ENCODE results near the gene CACNB1. TPM values are rescaled to one million over a fixed set of nuclear protein-coding genes. Genes with fewer than 3 reads are reported as not detected.

The CACNB1 gene
- total and polyA plus RNA-seq, 10 of the 15 experiments (the other 5 are each of a cell fraction or from before 2014, with no cell fraction given), result 0.06 to 15.6 (median 6.3) TPM

- no peak for TF ChIP-seq BCL11A (IDR thresholded peaks at IDR 0.05; ENCODE audit: low read depth, low read length)
- TF ChIP-seq YBX1 (IDR thresholded peaks at IDR 0.05), result no peak
- no peak for TF ChIP-seq ZBTB33 (IDR thresholded peaks at IDR 0.05)
- TF ChIP-seq STAT3 (IDR thresholded peaks at IDR 0.05; ENCODE audit: low read depth, low read length), result no peak
- TF ChIP-seq PAX5 (IDR thresholded peaks at IDR 0.05; ENCODE audit: borderline replicate concordance, low read depth, low read length), result no peak
Observed at GRCh38 chr17:39139561-39139960, 57.9 kb downstream of the CACNB1 start (continued).

DNA sequence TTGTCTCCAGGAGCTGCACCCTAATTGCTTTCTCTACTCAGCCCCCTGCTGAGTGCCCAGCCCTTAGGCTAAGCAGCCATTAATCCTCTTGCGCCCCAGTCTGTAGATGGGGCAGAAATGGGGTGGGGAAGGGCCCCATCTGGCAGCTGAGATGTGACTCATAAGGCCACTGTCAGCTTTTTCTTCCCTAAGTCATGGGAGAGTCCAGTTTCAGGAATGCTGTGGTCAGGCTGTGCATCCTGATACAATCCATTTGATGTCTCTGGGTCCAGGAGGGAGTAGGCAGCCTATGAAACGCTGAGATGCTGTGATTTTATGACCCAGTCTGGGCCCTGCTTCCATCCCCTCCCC is 58.3 kb downstream of the CACNB1 start:
- Histone ChIP-seq H3K36me3 (ENCODE audit: control insufficient read depth in 2 of 2, insufficient read depth in 2 of 2, low read length in 1 of 2) (no peaks in the 10 kb centered on the region), H3K9ac (ENCODE audit: control insufficient read depth, insufficient read depth, low read length) (no peak overlapping the region), H3K4me1 (ENCODE audit: control insufficient read depth, insufficient read depth, low read length) (no peaks in the 10 kb centered on the region), H3K27ac (ENCODE audit: control insufficient read depth, insufficient read depth) (no peak overlapping the region), H3K9me3 (replicated peaks; ENCODE audit: control insufficient read depth, insufficient read depth, low read length) (no peaks in the 10 kb centered on the region), H4K20me1 (ENCODE audit: control insufficient read depth, insufficient read depth) (no peaks in the 10 kb centered on the region), H3K27me3 (replicated peaks in 1 of 2; ENCODE audit: control insufficient read depth in 2 of 2, insufficient read depth in 2 of 2, low read length in 1 of 2) (no peaks in the 10 kb centered on the region), H3K79me2 (ENCODE audit: control insufficient read depth, insufficient read depth, low read length) (no peaks in the 10 kb centered on the region), H2AFZ (ENCODE audit: control insufficient read depth, low read depth, low read length) (no peak overlapping the region), H3K4me3 (no peak overlapping the region), H3K4me2 (ENCODE audit: control insufficient read depth, insufficient read depth) (no peak overlapping the region)
- CTCF ChIA-PET, result no interaction called here
- TF ChIP-seq SP1 (IDR thresholded peaks at IDR 0.05; ENCODE audit: low read depth, low read length) (no peak), HDAC6 (IDR thresholded peaks at IDR 0.05; ENCODE audit: unreplicated experiment) (no peak), ESRRA (IDR thresholded peaks at IDR 0.05; ENCODE audit: low read length) (no peak), ZNF384 (IDR thresholded peaks at IDR 0.05; ENCODE audit: borderline replicate concordance, low read depth, low read length) (no peak), JUNB (IDR thresholded peaks at IDR 0.05) (no peak), TBL1XR1 (IDR thresholded peaks at IDR 0.05; ENCODE audit: low read depth, low read length) (no peak)
- TF ChIP-seq, protein P1, sequence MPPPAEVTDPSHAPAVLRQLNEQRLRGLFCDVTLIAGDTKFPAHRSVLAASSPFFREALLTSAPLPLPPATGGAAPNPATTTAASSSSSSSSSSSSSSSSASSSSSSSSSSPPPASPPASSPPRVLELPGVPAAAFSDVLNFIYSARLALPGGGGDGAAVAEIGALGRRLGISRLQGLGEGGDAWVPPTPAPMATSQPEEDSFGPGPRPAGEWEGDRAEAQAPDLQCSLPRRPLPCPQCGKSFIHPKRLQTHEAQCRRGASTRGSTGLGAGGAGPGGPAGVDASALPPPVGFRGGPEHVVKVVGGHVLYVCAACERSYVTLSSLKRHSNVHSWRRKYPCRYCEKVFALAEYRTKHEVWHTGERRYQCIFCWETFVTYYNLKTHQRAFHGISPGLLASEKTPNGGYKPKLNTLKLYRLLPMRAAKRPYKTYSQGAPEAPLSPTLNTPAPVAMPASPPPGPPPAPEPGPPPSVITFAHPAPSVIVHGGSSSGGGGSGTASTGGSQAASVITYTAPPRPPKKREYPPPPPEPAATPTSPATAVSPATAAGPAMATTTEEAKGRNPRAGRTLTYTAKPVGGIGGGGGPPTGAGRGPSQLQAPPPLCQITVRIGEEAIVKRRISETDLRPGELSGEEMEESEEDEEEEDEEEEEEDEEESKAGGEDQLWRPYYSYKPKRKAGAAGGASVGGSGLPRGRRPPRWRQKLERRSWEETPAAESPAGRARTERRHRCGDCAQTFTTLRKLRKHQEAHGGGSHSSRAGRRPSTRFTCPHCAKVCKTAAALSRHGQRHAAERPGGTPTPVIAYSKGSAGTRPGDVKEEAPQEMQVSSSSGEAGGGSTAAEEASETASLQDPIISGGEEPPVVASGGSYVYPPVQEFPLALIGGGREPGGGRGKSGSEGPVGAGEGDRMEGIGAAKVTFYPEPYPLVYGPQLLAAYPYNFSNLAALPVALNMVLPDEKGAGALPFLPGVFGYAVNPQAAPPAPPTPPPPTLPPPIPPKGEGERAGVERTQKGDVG (CRISPR knock-in tag; IDR thresholded peaks at IDR 0.05), result no peak
- TF ChIP-seq, protein P2, sequence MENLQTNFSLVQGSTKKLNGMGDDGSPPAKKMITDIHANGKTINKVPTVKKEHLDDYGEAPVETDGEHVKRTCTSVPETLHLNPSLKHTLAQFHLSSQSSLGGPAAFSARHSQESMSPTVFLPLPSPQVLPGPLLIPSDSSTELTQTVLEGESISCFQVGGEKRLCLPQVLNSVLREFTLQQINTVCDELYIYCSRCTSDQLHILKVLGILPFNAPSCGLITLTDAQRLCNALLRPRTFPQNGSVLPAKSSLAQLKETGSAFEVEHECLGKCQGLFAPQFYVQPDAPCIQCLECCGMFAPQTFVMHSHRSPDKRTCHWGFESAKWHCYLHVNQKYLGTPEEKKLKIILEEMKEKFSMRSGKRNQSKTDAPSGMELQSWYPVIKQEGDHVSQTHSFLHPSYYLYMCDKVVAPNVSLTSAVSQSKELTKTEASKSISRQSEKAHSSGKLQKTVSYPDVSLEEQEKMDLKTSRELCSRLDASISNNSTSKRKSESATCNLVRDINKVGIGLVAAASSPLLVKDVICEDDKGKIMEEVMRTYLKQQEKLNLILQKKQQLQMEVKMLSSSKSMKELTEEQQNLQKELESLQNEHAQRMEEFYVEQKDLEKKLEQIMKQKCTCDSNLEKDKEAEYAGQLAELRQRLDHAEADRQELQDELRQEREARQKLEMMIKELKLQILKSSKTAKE (IDR thresholded peaks at IDR 0.05; ENCODE audit: low read depth, poor library complexity, severe bottlenecking), result no peak
- no peak for ATAC-seq
- in situ Hi-C loops (cut with MboI), result no loop called here
- POLR2A ChIA-PET, result no interaction called here
- intact Hi-C loops (cut with micrococcal nuclease; ENCODE audit: unreplicated experiment), result no loop called here
- SMC1A ChIA-PET (ENCODE audit: uncharacterized antibody, unreplicated experiment), result no interaction called here
- RAD21 ChIA-PET (ENCODE audit: unreplicated experiment), result no interaction called here
- BruUV-seq (replicated peaks), result no TSS peak
- FAIRE-seq, result no peak
- WGBS (ENCODE audit: insufficient coverage, insufficient replicate concordance, low lambda C conversion rate, missing lambda C conversion rate), result 29% methylated on average over 2 of the region's 2 CpGs
- DNase-seq (ENCODE audit: low read depth, low spot score), result no peak
